IMR-90 (cell line): ENCODE data around the gene ACOT7. TPM values are rescaled to one million over a fixed set of nuclear protein-coding genes. Genes with fewer than 3 reads are reported as not detected.
"Not testable (repeated sequence)": the region's sequence is repeated elsewhere in the genome, so short reads cannot be mapped to it uniquely, and the experiment has no call there.

Experiments
- ATAC-seq: fragments of 200-7000 bp; cut with Tn5 transposase; 2 replicates; pipeline ENCODE4 v1.9.1; 2020; ENCODE audit warnings: low read depth, mild to moderate bottlenecking, moderate library complexity
- BruUV-seq: library from RNA; stranded (reverse); fragments of 400-500 nt; replicated peaks from 2 replicates; lab custom pipeline; 2021; lab: Mats Ljungman, UMichigan
- CTCF ChIA-PET: fragments of 300-600 bp; formaldehyde crosslinking; extraction: SDS; loops from one replicate; lab custom pipeline; 2021; ENCODE audit warnings: antibody characterized with exemption; lab: Yijun Ruan, JAX
- POLR2A ChIA-PET: fragments of 300-600 bp; sonication (Branson Sonifier 250); formaldehyde crosslinking; loops from one replicate; lab custom pipeline; 2022; ENCODE audit warnings: antibody characterized with exemption; ENCODE audit not compliant: unreplicated experiment; lab: Charles Lee
- DNase-seq: peaks from one replicate; pipeline ENCODE4 v3.0.0; 2013
- H2AFZ ChIP-seq: replicated peaks from 2 replicates; pipeline ENCODE3; 2013; ENCODE audit warnings: low read length, mild to moderate bottlenecking; ENCODE audit not compliant: poor library complexity
- H2AK5ac ChIP-seq: 2 replicates; pipeline ENCODE4 v1.6.1; 2013; ENCODE audit warnings: low read depth, low read length, inconsistent platforms
- H2AK9ac ChIP-seq: replicated peaks from 2 replicates; pipeline ENCODE3; 2013; ENCODE audit warnings: mild to moderate bottlenecking, low read depth, low read length, moderate library complexity; ENCODE audit not compliant: poor library complexity
- H2BK120ac ChIP-seq: 2 replicates; pipeline ENCODE4 v1.6.1; 2013; ENCODE audit warnings: low read depth, low read length, inconsistent platforms
- H2BK15ac ChIP-seq: 3 replicates; pipeline ENCODE4 v1.6.1; 2013; ENCODE audit warnings: low read depth, low read length, inconsistent platforms
- H2BK20ac ChIP-seq: 2 replicates; pipeline ENCODE4 v1.6.1; 2013; ENCODE audit warnings: low read depth, mild to moderate bottlenecking, inconsistent platforms, low read length, moderate library complexity
- H2BK5ac ChIP-seq: 2 replicates; pipeline ENCODE4 v1.6.1; 2013; ENCODE audit warnings: mild to moderate bottlenecking, low read depth, low read length, inconsistent platforms; ENCODE audit not compliant: poor library complexity, severe bottlenecking
- H3K14ac ChIP-seq: replicated peaks from 2 replicates; pipeline ENCODE4 v1.6.1; 2013; ENCODE audit warnings: low read depth, low read length, inconsistent platforms
- H3K18ac ChIP-seq: 2 replicates; pipeline ENCODE4 v1.6.1; 2013; ENCODE audit warnings: low read depth, low read length, control low read depth
- H3K23ac ChIP-seq: 2 replicates; pipeline ENCODE4 v1.6.1; 2013; ENCODE audit warnings: low read depth, low read length, inconsistent platforms
- H3K27ac ChIP-seq: 2 replicates; pipeline ENCODE4 v1.5.1; 2013; ENCODE audit warnings: mild to moderate bottlenecking, control low read depth, low read length; ENCODE audit not compliant: insufficient read depth
- H3K27me3 ChIP-seq: 2 replicates; pipeline ENCODE4 v1.6.1; 2013; ENCODE audit warnings: low read length; ENCODE audit not compliant: control insufficient read depth, insufficient read depth
- H3K36me3 ChIP-seq: 2 replicates; pipeline ENCODE4 v1.6.1; 2013; ENCODE audit warnings: low read length, mixed read lengths; ENCODE audit not compliant: control insufficient read depth, insufficient read depth
- H3K4ac ChIP-seq: 2 replicates; pipeline ENCODE4 v1.6.1; 2013; ENCODE audit warnings: low read depth, low read length, inconsistent platforms
- H3K4me1 ChIP-seq: 2 replicates; pipeline ENCODE4 v1.6.1; 2013; ENCODE audit warnings: low read length, mixed read lengths; ENCODE audit not compliant: control insufficient read depth, insufficient read depth
- H3K4me2 ChIP-seq: 2 replicates; pipeline ENCODE4 v1.6.1; 2013; ENCODE audit warnings: low read depth, mild to moderate bottlenecking, control low read depth, low read length, moderate library complexity
- H3K4me3 ChIP-seq: 2 replicates; pipeline ENCODE4 v1.5.1; 2013; ENCODE audit warnings: low read depth, mild to moderate bottlenecking, control low read depth, low read length, moderate library complexity; ENCODE audit not compliant: insufficient read depth
- H3K56ac ChIP-seq: 2 replicates; pipeline ENCODE4 v1.6.1; 2013; ENCODE audit warnings: low read length, inconsistent platforms; ENCODE audit not compliant: insufficient read depth; ENCODE audit errors: extremely low read depth
- H3K79me1 ChIP-seq, 2 experiments: 2 replicates each; pipeline ENCODE4 v1.6.1; 2013; ENCODE audit warnings: low read length in 2 of 2, inconsistent platforms in 1 of 2, low read depth in 1 of 2
- H3K9ac ChIP-seq: 2 replicates; pipeline ENCODE4 v1.6.1; 2013; ENCODE audit warnings: low read depth, low read length, control low read depth
- H3K9me1 ChIP-seq: 2 replicates; pipeline ENCODE4 v1.6.1; 2013; ENCODE audit warnings: low read length, inconsistent platforms; ENCODE audit not compliant: insufficient read depth
- H3K9me3 ChIP-seq: 2 replicates; pipeline ENCODE4 v1.6.1; 2013; ENCODE audit warnings: low read length; ENCODE audit not compliant: control insufficient read depth, insufficient read depth
- H4K20me1 ChIP-seq: 2 replicates; pipeline ENCODE4 v1.6.1; 2013; ENCODE audit warnings: low read length, inconsistent platforms; ENCODE audit not compliant: insufficient read depth
- H4K5ac ChIP-seq: 2 replicates; pipeline ENCODE4 v1.6.1; 2013; ENCODE audit warnings: mild to moderate bottlenecking, low read depth, low read length, control low read depth
- H4K8ac ChIP-seq, 2 experiments: 2 replicates each; pipeline ENCODE4 v1.6.1; 2013; ENCODE audit warnings: low read depth in 2 of 2, low read length in 2 of 2, control low read depth in 1 of 2, inconsistent platforms in 1 of 2
- H4K91ac ChIP-seq: 2 replicates; pipeline ENCODE4 v1.6.1; 2013; ENCODE audit warnings: low read depth, low read length, inconsistent platforms; ENCODE audit not compliant: insufficient read depth
- CEBPB ChIP-seq: IDR thresholded peaks from 2 replicates; pipeline ENCODE4 v1.6.1; 2012; ENCODE audit warnings: low read depth, low read length, improper control_type of control experiment
- MAFK ChIP-seq: IDR thresholded peaks from 2 replicates; pipeline ENCODE4 v1.6.1; 2012; ENCODE audit warnings: low read depth, low read length, improper control_type of control experiment
- RAD21 ChIP-seq: IDR thresholded peaks from 2 replicates; pipeline ENCODE4 v1.6.1; 2012; ENCODE audit warnings: low read length, improper control_type of control experiment
- RCOR1 ChIP-seq: IDR thresholded peaks from 2 replicates; pipeline ENCODE4 v1.6.1; 2012; ENCODE audit warnings: mild to moderate bottlenecking, low read length, improper control_type of control experiment; ENCODE audit not compliant: insufficient replicate concordance
- SMC3 ChIP-seq: fragments of 150-350 bp; IDR thresholded peaks from 2 replicates; pipeline ENCODE4 v1.6.1; 2016; ENCODE audit warnings: low read depth, mild to moderate bottlenecking, antibody characterized with exemption, low read length, moderate library complexity
- WGBS, 2 experiments: methylation state at CpG; one replicate each; pipeline versions ENCODE4 v1.1.5 to v1.1.7; 2013; ENCODE audit warnings: missing lambda C conversion rate in 2 of 2; ENCODE audit not compliant: insufficient read length in 1 of 2; ENCODE audit errors: extremely low coverage in 2 of 2; 5-methylcytosine and 5-hydroxymethylcytosine counted together
- dilution Hi-C: fragments of 300-500 bp; cut with HindIII; formaldehyde crosslinking; loops from one replicate; pipeline ENCODE4 v1.14.3; 2018; ENCODE audit warnings: low sequenced_read_pairs; ENCODE audit not compliant: unreplicated experiment
- in situ Hi-C: fragments of 300-500 bp; cut with MboI; formaldehyde crosslinking; loops from 3 replicates; pipeline ENCODE4 v1.14.3; 2019; ENCODE audit warnings: low sequenced_read_pairs, inconsistent platforms, mixed read lengths
- intact Hi-C: fragments of 100-400 bp; cut with micrococcal nuclease; formaldehyde crosslinking; loops from 2 replicates; pipeline ENCODE4 v1.10.0; 2022
- polyA plus RNA-seq, 3 experiments: library from polyadenylated mRNA; depleted of rRNA; stranded (reverse); fragments of >200 nt; gene quantifications; 2 replicates each; pipeline ENCODE4 v1.2.3, GENCODE V29; 2012; ENCODE audit warnings: low replicate concordance in 1 of 3
- total RNA-seq: library from RNA; depleted of rRNA; stranded (reverse); fragments of >200 nt; gene quantifications from 2 replicates; pipeline ENCODE4 v1.2.3, GENCODE V29; 2012

The ACOT7 gene
- total and polyA plus RNA-seq, 2 of the 4 experiments (the other 2 are of a cell fraction): 51.6 to 242 TPM

DNA sequence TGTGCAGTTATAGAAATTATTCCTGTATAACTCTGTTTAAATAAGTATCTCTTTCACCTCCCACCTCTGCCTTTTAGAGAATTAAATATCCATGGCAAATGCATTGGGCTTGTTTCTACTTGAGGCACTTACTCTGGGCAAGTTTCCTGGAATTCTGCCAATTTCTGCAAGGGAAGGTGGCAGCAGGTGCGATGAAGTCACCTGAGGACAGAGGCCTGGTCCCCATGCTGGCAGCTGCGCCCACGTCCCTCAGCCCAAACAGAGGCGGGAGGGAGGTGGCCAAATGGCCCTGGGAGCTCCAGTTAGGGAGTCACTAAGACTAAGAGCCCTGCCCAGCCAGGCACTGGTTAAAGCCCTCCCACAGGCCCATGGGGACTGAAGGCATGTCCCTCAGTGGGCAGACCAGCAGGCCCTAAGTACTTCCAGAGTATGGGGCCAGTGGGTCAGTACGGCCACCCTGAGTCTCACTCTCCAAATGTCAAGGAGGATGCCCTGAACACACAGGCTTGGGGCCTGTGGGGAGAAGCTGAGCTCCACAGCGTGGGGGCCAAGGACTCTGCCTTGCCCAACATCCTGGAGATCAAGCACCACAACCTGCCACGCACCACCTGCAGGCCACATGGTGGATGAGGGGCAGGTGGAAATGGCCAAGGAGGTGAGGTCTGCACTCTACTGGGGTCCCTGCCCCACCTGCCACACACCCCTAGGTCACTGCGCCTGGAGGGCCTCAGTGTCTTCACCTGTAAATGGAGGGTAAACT lies 19.4 kb downstream of the ACOT7 start:
- Histone ChIP-seq H3K27ac (no peak overlapping the region), H3K4ac (no peak overlapping the region), H2BK5ac (no peak overlapping the region), H3K36me3 (no peaks in the 10 kb centered on the region), H2BK15ac (no peak overlapping the region), H3K14ac (no peak overlapping the region), H3K4me3 (no peak overlapping the region), H4K20me1 (no peaks in the 10 kb centered on the region; the same call in 1 of the 2 replicates), H3K9ac (no peak overlapping the region), H3K9me1 (peaks cover 5% of the 10 kb centered on the region; the same call in 1 of the 2 replicates), H3K4me1 (no peaks in the 10 kb centered on the region), H3K27me3 (no peaks in the 10 kb centered on the region), H3K4me2 (no peak overlapping the region), H4K5ac (no peak overlapping the region), H3K56ac (no peak overlapping the region), H3K9me3 (no peaks in the 10 kb centered on the region), H3K18ac (no peak overlapping the region), H2AK5ac (no peak overlapping the region), H2BK20ac (no peak overlapping the region), H4K91ac (no peak overlapping the region), H4K8ac (no peak overlapping the region), H2AK9ac (peak overlapping the region; percentile 42), H3K79me1 (peaks cover 24 to 38% of the 10 kb centered on the region in 2 experiments), H3K23ac (no peak overlapping the region), H2AFZ (no peak overlapping the region), H2BK120ac (no peak overlapping the region)
- dilution Hi-C loops (no loop called here), intact Hi-C loops (no loop called here), in situ Hi-C loops (no loop called here)
- BruUV-seq: no TSS peak
- no peak for DNase-seq
- ATAC-seq: no peak
- ChIA-PET POLR2A (no interaction called here), CTCF (no interaction called here)
- TF ChIP-seq MAFK (no peak), RAD21 (no peak), RCOR1 (no peak), SMC3 (no peak), CEBPB (no peak)
- WGBS, 2 experiments: 77% methylated on average over 2 of the region's 8 CpGs; no CpG with 5 or more reads in 1 of the 2 experiments

DNA sequence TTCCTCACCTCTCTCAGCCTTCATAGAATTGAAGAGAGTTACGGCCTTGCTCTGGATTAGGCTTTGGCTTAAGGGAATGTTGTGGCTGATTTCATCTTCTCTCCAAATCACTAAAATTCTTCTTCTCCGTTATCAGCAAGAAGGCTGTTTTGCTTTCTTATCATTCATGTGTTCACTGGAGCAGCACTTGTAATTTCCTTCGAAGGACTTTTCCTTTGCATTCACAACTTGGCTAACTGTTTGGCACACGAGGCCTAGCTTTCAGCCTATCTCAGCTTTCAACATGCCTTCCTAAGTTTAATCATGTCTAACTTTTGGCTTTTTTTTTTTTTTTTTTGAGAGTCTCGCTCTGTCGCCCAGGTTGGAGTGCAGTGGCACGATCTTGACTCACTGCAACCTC lies 21.3 kb downstream of the ACOT7 start:
- H3K9ac ChIP-seq, H2BK15ac ChIP-seq, DNase-seq, H2BK5ac ChIP-seq, H3K27me3 ChIP-seq, intact Hi-C loops, H3K4me1 ChIP-seq, H3K18ac ChIP-seq, H3K4me3 ChIP-seq, dilution Hi-C loops, H2BK20ac ChIP-seq, H4K91ac ChIP-seq, POLR2A ChIA-PET, H4K20me1 ChIP-seq, H2BK120ac ChIP-seq, H3K4ac ChIP-seq, H3K27ac ChIP-seq, H4K5ac ChIP-seq, CTCF ChIA-PET, H3K14ac ChIP-seq, H4K8ac ChIP-seq, in situ Hi-C loops, H3K23ac ChIP-seq, H3K36me3 ChIP-seq, H3K9me3 ChIP-seq, H3K4me2 ChIP-seq, H2AK5ac ChIP-seq, H2AK9ac ChIP-seq, BruUV-seq, H3K56ac ChIP-seq, ATAC-seq, H3K9me1 ChIP-seq, H2AFZ ChIP-seq: not testable (repeated sequence)
- peaks cover 17 to 41% of the 10 kb centered on the region in 2 experiments for H3K79me1 ChIP-seq
- whole genome bisulfite sequencing, 2 experiments: 80% methylated on average over 2 of the region's 7 CpGs; no CpG with 5 or more reads in 1 of the 2 experiments
